ENCODE results near the gene ARRB1.

Gene ARRB1

DNA sequence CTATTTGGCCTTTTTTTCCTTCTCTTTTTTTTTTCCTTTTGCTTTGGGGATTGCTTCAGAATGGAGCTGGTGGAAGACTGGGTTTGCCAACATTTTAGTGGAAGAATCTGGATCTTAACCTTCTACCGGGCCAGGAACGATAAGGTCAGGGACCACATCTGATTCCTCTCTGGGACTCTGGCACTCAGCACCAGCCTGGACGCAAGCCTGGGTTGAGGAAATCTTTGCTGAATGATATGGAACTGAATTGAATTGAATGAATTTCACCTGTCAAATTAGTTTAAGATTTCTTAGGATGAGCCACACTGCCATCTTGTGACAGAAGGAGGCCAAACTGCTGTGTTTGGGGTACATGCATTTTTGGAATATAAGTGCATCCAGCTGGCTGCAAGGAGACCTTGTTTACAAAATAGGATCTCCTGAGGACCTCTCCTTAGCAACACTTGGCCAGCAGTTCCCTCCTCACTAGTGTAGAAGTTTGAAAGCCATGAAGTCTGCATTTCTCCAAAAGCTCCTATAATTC lies 80.5 kb downstream of the ARRB1 start:
- no peak for DNase-seq

- DNase-seq, result no peak
These were observed 81.6 kb downstream of the ARRB1 start for GRCh38 chr11:75269896-75270295.

DNA sequence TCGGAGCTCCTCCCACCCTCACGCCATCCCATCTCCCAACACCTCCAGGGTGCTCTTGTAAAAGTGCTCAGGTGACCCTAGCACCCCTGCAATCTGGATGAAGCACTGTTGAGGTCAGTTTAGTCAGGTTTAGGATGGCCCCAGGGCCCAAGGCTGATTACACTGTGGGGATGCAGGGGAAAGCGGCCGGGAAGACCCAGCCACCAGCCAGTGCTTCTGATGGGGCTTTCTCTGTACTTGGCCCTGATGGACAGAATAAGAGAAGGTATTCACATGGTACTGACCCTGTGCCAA lies 82.1 kb downstream of the ARRB1 start:
- DNase-seq, result no peak

DNA sequence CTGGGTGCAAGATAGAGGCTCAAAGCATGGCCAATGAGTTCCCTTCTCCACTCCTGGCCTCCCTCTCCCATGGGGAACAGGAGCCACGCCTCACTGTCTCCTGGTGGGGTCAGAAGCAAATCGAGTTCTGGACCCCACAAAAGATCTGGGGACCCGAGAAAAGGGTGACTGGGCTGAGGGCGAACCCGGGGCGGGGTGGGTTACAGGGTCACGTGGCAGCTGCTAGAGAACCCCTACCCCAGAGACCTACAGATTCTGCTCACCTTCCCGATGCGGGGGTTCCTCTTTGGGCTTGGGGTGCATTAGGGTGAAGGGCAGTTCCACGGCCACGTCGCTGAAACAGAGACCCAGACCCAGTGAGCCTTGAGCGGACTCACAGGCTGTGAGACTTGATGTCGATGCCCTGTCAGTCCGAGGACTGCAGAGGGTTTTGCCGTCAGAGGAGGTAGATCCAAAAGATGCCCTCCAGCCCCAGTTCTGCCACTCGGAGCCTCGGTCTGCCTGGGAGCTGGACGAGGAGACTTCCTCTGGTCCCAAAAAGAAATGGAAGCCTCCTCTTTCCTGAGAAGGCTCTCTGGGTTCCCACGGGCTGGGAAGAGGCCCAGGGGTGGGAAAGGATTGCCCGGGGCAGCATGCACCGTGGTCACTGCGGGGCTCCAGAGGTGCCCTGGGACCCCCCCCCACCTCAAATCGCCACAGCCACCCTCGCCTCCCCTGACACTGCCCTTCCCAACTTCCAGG lies 82.7 kb downstream of the ARRB1 start:
- no peak for DNase-seq

DNA sequence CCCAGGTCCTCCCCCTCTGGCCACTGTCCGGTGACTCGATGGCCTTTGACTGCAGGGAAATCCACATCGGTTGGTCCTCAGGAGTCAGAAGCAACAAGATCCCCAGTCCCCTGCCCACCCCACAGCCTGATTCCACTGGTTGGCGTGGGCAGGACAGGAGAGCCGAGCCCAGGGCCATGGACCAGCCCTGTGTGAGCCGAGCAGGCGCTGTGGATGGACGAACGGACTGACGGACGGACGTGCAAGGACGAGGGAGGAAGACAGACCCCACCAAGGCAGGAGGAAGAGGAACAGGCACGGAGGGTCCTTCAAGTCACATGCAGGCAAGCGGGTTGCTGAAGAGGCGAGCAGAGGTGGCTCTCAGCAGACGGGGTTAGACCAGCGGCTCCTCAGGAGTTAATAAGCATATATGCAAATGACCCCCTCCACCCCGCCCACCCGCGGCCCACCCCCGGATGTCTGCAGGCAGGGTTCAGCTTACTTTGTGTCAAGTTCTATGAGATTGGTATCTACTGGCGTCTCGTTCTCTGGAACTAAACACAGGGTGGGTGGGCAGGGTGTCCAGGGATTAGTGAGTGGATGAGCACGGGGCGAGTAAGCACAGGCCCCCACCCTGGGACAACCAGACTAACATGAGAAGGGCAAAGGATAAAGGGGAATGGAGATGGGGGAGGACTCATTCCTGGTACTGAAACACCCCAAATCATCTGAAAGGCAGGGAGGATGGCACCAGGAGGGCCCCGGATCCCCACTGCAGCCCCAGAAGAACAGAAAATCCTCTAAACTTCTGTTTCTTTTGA lies 84.1 kb downstream of the ARRB1 start:
- no peak for DNase-seq

DNA sequence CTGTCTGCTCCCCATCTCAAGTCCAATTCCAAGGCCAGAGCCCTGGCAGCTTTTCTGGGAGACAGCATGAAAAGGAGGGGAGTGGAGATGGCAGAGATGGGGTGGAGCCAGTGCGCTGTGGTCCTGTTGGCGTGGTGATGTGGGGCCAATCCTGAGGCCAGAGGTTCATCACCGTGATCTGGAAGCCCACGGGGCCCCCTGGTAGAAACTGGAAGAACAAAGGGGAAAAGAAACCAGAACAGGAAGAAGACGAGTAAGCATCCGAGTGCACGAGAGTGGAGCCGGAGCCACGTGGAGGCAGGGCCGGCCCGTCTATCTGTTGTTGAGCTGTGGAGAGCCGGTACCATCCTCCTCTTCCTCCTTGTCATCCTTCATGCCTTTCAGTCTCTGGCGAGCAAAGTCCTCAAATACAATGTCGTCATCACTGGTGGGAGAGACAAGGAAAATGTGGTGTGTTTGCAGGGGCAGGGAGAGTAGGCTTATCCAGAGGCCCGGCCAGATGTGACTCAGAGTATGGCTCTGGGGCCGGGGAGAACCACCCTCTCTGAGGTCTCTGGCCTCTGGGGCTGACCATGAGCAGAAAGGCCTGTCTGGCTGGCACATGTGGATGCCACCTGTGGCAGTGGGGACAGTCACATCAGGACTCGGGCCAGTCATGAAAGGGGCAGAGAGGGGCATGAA lies 85.5 kb downstream of the ARRB1 start:
- DNase-seq, result no peak

GRCh38 chr11:75264971-75265370 lies 86.5 kb downstream of the ARRB1 start:
- no peak for DNase-seq

- no peak for DNase-seq
These were observed 87.1 kb downstream of the ARRB1 start for GRCh38 chr11:75264356-75264755.

- no peak for DNase-seq
These were observed 87.5 kb downstream of the ARRB1 start for GRCh38 chr11:75263944-75264349.

DNA sequence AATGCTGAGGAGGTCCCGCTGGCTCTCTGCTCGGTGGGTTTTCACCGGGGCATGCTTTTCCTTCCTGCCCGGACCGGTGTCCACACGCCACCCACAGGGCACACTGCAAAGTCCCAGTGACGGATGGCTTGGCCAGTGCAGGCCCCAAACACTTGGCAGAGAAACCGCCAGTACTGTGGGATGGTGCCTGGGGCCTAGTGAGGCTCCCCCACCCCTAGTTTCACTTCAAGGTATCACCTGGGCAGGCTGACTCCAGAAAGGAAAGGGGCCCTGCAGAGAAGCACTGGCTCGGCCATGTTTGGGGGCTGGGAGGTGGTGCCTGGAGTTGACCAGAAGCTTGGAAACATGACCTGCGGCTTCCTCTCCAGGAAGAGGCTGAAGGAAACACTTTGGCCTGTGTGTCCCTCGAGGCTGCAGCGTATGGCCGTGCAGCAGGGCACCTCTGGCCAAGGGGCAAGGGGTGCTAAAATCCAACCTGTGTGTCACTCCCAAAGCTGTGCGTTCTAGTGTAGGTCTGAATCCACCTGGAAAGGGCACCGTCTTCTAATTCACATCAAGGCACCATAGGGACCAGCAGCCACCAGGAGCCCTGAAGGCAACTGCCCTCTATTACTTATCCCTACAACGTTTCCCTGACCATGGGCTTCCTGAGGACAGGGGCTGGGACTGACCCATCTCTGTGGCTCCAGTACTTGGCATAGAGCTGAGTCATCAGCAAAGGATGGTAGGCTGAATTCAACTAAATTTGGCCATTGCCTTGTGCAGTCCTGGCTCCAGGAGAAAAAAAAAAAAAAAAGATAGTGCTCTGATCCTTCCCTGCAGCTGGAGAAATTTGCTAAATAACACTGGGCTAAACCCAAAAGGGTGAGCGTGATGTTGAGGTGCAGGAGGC lies 88.3 kb downstream of the ARRB1 start:
- DNase-seq, result no peak

DNA sequence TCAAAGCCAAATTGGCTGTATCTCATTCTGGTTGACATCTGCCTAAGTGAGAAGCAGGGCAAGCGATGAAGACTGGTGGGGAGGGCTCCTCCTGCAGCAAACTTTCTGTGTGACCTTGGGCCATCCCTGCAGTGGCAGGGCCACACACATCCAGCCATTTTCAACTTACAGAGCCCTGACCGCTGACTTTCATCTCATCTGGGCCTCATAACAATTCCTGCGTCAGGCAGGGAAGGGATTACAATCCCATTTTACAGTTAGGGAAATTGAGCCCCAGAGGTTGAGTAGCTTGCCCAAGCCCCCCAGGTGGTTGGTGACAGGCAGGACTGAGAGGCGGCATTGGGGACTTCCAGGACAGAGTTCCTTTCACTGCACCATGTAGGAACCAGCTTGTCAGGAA lies 89.0 kb downstream of the ARRB1 start:
- no peak for DNase-seq

GRCh38 chr11:75261902-75262361 lies 89.5 kb downstream of the ARRB1 start:
- no peak for DNase-seq

DNA sequence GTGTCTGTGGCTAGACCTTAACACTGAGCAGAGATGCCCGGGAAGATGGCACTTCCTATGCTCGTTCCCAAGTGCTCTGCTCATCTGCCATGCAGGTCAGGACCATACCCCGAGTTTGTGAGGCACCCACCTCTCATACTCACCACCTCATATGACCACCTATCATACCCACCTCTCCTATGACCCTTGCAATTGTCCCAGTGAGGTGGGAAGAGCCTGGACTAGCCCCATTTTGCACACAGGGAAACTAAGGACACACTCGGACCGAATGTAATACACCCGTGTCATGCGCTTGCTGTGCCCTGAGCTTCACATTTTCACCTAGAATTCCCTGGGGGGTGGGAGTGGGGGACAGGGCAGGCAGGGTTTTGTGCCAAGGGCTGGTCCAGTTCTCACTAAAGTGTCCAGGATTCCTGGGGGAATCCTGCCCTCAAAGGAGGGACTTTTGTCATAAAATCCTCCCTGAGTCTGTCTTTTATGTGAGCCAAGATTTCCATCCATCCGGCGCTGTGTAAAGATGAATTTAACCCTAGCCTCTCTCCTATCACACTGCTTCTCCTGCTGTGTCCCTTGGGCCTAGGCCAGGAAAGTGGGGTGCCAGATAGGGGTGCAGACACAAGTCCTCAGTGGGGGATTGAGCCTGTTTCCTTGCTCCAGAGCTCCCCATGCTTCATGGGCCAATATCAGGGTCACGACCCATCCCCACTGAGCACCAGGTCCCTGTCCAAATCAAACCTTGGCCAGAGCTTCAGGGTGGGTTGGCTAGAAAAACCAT lies 90.9 kb downstream of the ARRB1 start:
- no peak for DNase-seq

GRCh38 chr11:75254326-75254725 lies 97.1 kb downstream of the ARRB1 start:
- DNase-seq, result no peak

DNA sequence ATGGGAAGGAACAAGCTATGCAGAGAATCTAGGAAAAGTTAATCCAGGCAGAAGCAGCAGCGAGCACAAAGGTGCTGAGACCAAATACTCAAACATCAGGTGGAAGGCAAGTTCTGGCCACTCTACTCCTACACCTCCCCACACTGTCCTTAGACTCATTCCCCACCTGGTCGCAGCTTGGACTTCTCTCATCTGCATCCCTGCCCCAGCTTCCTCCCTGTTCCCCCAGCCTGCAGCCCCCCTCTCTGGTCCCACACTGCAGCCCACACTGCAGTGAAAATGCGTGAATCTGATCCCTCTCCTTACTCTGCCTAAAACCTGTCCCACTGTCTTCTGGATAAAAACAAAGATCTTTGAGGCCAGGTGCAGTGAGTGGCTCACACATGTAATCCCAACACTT lies 101.8 kb downstream of the ARRB1 start:
- no peak for DNase-seq

DNA sequence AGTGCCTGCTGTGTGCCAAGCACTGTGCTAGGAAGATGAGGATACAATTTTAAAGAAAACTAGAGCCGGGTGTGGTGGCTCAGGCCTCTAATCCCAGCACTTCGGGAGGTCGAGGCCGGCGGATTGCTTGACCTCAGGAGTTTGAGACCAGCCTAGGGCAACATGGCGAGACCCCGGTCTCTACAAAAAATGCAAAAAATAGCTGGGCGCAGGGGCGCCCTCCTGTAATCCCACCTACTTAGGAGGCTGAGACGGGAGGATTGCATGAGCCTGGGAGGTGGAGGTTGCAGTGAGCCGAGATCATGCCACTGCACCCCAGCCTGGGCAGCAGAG lies 102.6 kb downstream of the ARRB1 start:
- DNase-seq, result no peak

DNA sequence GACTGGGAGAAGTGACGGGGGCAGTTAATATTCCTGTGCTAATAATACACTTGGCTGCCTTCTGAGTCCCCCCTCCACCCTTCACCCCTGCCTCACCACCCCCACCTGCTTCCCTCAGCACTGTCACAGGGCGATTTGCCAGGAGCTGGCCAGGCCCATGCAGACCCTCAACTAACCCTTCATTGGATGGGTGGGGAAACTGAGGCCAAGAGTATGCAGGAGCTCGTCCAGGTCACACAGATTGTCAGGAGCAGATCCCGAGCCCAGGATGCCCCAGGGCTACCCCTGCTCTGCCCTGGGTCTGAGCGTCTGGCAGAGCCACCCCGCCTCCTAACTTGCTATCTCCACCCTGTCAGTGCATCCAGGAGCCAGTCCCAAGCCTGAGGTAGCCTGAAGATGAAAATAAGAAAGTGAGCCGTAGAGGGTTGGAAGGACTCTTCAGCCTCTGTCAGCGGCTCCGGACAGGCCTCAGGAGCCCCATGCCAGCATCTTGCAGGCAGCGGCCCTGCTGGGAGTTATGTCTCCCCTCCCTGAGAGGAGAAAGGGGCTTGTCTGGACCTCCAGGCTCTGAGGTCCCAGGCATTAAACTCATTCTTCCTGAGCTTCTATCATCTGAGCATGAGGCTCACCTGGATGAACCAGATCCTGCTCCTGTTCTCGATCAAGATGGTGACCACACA lies 104.7 kb downstream of the ARRB1 start:
- no peak for DNase-seq

GRCh38 chr11:75246006-75246670 lies 105.3 kb downstream of the ARRB1 start:
- no peak for DNase-seq

- no peak for DNase-seq
These were observed 106.0 kb downstream of the ARRB1 start for GRCh38 chr11:75245356-75246005.

Data from NCI-H2081 treated with DMSO at 0.1 percent for 48 hours (cell line).